NCI-H446 (cell line): ENCODE results near the gene DDX59.
A peak's percentile ranks its signal among the peaks of the same experiment; 100 is the strongest.
"Not testable (repeated sequence)": the region's sequence is repeated elsewhere in the genome, so short reads cannot be mapped to it uniquely, and the experiment has no call there.

Experiments used
- DNase-seq, 2 experiments: peaks; one replicate each; lab custom pipeline; 2025; lab: John Stamatoyannopoulos, UW

Gene DDX59

DNA sequence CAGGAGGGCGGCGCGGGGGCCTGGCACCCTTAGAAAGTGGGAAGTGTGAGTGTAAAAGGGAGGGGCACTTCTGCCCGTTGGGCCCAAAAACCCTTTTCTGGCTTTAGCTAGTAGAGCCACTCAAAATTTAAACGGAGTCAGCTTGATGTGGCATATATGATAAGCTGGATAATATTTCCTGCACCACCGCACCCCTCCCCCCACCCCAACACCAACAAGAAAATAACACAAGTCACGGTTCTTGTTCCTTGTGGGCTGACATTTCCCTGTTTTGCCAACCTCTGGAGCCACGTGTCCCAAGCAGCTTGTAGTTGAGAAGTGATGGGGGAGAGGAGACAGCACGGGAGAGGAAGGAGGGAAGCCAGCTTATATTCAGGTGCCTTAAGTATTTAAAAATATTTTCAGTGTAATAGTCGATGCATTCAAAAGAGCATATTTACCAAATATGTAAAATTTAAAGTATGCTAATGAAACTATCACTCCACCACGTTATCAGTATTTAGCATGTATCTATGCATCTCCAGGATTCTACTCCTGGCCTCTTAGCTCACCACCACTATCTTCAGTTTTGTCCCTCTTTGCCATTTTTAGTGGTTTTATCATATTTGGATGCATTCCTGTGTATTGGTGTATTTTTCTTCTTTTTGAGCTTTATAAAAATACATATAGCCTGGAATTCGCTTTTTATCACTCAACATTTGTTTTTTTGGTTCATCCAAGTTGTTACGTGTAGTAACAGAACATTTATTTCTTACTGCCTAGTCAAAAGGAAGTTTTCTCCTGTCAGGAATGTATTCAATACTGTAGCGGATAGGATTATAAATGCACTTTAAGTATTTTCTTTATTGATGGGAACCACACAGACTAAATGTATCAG lies 773 bp upstream of the DDX59 start:
- peak; percentile 89 to 92 for DNase-seq

DNA sequence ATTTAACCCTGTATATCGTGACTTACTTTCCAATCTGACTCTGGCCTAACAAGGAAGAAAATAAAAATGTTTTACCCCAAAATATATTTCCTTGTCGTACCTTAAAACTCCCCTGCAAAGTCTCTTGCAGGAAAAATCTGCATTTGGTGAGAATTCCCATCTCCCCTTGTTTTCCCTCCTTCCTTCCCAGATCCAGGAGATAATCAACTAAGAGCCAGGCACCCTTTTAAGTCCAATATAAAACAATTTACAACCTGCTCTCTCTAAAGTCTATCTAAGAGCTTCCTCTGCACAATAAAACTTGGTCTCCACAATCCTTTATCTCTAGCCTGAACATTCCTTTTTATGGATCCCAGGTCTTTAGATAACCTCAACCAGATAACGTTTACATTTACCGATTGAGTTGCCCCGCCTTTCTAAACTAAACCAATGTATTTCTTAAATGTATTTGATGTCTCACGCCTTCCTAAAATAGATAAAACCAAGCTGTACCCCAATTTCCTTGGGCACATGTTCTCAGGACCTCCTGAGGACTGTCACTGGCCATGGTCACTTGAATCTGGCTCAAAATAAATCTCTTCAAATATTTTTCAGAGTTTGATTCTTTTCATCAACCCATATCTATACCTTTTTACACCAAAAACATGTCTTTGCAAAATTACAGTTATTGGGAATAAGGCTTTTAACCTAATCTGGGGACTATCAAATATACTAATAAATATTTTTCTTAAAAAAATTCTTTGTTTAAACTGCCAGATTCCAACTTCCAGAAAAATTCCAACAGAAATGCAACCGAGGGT lies 993 bp downstream of the DDX59 start:
- peak in 1 of 2 experiments; percentile 34 for DNase-seq

DNA sequence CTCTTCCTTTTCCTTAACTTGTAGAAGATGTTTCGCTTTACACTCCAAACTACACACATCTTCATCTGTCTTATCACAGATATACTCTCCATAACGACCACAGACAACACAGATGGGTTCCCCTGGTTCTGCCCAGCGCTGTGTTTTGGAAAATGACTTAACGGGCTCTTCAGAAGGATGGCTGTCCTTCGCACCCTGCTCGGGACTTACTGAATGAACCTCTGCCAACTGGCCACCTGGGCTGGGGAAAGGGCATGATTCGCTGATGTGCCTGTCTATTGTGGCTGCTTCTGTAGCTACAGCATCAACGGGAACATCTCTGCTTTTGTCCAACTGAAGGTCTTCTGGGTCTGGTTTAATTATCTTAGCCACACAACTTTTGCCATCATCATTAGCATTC lies 3.4 kb downstream of the DDX59 start:
- peak in 1 of 2 experiments; percentile 17 for DNase-seq

DNA sequence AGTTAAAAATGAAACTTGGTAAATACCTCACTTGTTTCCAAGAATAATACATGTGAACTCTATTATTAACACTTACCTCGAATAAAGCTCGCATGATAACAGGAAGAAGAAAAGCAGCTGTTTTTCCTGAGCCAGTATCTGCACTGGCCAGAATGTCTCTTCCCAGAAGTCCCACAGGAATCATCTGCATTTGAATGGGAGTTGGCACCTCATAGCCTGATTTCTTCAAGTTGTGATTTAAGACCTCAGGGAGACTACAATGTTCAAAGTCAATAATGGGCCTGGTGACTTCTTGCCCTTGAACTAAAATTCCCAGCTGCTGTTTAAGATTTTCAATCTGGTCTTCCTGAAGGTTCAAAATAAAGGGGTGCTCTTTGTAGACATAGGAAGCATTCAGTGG lies 3.8 kb downstream of the DDX59 start:
- no peak for DNase-seq

DNA sequence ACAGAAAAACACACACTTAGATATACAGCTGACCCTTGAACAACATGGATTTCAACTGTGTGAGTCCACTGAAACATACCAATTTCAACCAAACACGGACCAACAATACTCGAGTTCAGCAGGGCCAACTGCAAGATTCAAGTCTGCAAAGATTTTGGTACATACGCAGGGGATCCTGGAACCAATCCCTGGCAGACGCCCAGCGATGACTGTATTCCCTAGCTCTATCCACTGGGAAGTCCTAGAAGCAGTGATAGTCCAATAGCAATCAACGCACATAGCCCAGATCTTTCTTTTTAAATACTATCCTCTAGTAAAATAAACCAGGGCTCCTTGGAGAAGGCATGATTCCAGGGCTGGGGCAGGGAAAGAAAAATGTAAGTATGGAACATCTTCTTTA lies 9.0 kb downstream of the DDX59 start:
- DNase-seq: peak in 1 of 2 experiments; percentile 31

DNA sequence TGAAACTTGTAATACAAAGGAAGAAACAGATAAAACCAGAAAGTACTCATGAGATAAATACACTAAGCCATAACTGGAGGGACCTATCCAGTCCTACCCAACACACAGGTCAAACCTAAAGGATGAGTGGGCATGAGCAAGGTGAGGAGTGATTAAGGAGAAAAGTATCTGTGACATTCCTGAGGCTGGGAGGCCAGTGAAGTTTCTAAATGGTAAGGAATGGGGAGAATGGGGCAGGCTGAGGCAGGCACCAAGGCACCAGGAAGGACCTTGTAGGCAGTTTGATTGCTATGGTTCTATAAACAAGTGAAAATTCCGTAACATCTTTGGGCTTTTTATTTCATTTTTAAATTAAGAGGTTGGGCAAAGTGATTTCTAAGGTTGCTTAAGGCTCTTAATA lies 10.4 kb downstream of the DDX59 start:
- no peak for DNase-seq

DNA sequence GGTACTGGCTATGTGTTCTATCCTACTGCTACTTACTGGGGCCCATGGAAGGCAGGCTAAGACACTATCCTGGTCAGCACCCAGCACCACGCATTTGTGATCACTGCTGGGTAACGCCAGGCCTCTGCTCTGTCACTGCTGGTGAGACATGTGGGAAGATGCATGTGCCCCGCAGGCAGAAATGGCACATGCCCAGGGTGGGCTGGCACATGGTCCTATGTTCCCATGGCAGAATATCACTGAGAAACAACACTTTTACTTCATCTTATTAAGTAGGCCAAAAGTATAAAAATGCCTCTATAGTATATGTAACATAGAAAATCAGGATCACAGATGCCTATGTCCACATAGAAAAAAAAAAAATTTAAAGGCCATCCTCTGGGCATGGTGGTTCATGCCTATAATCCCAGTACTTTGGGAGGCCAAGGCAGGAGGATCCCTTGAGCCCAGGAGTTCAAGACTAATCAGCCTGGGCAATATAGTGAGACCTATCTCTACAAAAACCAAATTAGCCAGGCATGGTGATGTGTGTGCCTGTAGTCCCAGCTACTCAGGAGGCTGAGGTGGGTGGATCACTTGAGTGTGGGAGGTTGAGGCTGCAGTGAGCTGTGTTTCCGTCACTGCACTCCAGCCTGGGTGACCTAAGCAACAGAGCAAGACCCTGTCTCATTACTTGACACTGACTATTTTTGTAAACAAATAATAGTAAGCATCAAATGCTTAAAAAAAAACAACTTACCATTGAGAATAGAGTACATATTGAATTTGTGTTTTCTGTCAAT lies 11.5 kb downstream of the DDX59 start:
- no peak for DNase-seq

DNA sequence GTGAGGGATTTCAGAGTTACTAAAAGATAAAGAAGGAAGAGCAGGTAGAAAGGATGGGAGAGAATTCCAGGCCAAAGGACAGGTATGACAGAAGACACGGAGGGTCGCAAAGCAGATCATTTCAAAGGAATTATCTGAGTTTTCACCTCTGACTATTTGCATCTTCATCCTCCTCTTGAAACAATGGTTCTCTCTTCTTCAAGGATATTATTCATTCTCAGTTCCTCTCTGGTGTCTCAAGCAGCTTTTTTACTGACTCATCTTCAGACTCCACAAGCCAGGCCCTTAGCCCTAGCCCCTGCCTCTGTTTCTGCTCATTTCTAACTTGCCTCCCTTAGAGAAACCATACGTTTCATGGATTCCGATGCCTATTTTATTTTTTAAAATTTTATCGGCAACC lies 15.0 kb downstream of the DDX59 start:
- no peak for DNase-seq

DNA sequence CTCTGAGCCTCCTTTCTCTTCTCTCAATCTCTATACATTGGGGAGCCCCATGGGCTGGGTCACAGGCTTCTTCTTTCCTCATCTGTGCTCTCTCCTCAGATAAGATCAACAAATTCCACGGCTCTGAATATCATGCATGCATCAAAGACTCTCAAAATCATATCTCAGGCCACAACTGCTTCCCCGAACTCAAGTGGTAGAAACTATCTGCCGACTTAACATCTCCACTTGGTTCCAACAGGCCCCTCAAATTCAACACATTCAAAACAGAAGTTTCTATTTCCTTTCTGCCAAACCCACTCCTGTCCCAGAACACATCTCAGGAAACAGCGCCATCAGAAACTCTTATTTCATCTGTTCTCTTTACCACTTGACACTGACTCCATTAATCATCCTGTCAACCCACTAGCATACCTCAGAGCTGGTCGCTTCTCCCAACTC lies 16.7 kb downstream of the DDX59 start:
- DNase-seq: no peak

DNA sequence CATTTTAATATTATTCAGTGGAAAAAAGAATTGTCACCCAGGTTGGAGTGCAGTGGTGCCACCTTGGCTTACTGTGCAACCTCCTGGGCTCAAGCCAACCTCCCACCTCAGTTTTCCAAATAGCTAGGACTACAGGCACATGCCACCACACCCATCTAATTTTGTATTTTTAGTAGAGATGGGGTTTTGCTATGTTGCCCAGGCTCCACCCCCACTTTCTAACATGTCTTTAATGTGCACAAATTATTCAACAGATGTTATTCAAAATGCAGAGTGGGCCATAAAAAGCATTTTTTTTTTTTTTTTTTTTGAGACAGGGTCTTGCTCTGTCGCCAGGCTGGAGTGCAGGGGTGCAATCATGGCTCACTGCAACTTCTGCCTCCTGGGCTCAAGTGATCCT lies 17.3 kb downstream of the DDX59 start:
- DNase-seq: no peak

DNA sequence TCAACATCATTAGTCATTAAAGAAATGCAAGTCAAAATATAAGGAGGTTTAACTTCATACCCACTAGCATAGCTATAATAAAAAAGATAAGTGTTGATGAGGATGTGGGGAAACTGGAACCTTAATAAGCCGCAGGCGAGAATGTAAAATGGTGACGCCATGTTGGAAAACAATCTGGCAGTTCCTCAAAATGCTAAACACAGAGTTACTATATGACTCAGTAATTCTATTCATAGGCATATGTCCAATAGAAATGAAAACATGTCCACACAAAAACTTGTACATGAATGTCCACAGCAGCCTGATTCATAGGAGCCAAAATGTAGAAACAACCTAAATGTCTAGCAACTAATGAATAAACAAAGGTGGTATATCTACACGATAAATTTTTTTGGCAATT lies 23.2 kb downstream of the DDX59 start:
- DNase-seq: no peak

DNA sequence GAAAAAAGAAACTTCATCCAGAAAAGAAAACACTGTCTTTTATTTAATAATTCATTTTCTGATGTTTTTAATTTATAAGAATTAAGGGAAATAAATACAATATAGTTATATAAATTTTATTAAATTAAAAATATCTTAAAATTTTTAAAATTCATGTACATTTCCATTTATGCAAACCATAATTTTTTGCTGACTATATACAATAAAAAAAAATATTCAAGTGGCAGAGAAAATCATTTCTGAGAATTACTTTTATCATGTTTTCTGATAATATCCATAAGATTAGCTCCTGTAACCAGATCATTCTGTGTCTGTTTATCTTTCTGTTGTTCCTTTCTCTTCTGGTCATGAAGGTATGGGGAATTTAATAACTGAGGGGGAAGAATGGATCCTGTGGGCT lies 25.7 kb downstream of the DDX59 start:
- DNase-seq: no peak

DNA sequence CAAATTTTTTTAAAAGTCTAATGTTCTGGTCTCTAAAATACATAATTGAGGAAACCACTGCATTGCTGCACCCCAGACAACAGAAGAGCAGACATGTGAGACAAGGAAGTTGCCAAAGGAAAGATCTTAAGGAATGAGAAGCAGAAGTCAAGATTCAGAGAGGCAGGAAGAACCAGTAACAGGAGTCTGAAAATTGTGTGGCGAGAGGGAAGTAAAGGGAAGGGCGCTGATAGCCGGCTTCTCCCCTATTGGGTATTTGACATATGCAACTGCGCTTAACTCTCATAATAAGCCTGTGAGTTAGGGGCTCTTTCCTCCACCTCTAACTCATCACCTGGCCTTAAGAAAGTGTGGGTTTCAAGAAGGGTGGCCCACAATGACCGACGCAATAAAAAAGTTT lies 27.2 kb downstream of the DDX59 start:
- DNase-seq: no peak

DNA sequence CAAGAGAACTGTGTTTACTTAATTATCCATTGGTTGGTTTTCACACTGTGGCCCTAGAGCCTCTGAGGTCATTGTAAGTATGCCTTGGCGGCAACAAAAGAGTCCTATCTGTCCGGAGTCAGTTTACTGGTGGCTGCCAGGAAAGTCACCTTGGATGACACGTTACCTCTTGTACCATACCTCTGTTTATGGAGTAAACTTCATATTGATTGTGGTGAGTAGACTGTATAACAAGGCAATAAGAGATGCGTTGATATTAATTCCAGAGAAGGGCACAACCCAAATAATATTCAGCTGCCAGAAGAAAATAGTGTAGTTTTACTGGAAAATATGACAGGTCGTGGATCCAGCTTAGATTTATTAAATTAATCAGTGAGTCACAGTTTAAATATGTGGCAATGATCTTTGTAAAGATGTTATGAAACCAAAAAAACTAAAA lies 28.7 kb downstream of the DDX59 start:
- DNase-seq: no peak

DNA sequence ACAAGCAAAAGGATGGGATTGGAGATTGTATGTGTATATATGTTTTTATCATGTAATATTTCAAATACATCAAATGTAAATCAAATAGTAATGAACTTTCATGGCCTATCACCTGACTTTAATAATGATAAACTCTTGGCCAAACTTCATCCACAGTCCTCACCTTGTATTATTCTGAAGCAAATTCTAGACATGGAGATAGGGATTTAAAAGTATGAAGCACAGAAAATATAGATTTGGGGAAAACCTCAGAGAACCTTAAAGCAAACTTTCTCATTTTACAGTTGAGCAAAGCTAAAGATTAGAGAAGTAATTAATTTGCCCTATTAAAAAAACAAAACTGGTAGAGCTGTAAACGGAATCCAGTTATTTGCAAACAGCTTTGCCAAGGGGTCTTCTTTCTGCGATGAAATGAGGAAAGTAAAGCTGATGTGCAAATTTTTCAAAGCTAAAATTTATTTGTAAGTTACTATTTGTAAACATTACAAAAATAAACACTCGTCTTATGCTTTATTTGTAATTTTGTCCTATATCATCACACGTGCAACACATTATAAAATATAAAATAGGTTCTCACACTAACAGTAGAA lies 29.2 kb downstream of the DDX59 start:
- no peak for DNase-seq

DNA sequence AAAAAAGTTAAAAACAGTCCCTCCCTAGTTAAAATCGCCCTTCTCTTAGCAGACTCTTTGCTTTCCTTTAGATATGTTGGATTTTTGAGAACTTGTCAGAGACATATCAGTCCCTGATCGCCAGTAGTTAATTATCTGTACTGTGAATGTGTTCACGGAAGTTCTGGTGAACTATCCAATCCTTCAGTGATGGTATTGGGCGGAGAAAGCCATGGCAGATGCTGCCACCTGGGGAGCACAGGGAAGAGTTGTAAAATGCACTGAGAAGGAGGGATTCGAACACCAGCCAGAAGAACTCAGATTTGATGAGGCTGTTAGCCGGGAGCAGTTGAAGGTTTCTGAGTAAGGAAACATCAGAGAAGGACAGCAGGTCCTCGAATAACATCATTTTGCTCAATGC lies 31.6 kb downstream of the DDX59 start:
- DNase-seq: no peak

DNA sequence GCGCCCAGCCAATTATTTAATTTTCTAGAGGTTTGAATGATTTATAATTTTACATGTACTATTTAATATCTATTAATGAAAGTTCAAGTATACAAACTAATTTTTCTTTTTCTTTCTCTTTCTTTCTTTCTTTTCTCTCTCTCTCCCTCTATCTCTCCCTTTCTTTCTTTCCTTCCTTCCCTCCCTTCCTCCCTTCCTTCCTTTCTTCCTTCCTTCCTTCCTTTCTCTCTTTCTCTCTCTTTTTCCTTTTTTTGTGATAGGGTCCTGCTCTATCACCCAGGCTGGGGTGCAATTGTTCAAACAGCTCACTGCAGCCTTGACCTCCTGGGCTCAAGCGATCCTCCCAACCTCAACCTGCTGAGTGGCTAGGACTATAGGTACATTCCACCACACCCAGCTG lies 33.0 kb downstream of the DDX59 start:
- DNase-seq: no peak

DNA sequence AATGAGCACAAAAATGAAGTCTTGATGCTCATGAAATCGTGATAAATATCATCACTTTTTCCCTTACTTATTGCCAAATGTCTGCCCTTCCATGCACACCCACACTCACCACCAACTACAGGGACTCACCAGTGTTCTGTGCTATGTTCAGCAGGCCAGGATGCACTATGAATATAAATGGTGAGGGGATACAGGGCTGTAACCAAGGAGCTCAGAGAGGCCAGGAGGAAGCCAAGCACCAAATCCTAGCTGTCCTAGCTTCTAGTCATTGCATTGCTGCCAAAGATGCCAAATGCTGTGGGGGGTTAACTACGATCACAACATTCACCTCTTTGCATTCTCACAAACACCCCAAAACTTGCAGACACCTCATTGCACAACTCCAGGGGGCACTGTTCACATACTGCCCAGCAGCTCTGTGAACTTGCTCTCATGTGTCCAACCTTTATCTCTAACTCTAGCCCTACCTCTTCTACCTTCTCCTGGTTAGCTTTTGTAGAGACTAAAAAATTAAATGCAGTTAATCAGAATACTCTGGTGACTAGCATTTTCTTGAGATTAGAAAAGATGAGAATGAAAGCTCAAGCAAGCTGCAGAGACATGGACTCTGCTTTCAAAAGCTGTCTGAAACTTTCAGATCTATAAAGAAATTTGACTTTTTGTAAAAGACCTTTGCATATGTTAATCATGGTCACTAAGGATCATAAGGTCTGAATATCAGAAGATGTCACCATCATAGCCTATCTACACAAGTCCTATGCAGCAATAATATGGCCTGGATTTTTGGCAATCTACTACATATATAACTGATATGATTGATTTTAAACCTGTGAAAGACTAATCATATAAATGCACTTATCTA lies 35.2 kb downstream of the DDX59 start:
- DNase-seq: no peak

DNA sequence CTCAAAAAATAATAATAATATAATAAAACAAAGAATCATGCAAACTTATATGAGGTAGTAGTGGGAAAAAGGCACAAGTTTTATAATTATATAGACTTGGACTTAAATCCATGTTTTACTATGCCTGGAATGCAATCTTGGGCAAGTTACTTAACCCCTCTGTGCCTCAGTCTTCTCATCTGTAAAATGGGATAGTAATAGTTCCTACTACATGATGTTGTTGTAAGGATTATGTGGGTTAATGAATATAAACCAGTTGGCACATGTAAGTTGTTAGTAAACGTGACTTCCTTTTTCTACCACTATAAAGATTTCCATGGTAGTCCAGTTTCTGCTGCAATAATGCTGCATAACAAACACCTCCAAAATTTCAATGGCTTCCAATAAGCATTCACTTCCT lies 38.3 kb downstream of the DDX59 start:
- DNase-seq: no peak

DNA sequence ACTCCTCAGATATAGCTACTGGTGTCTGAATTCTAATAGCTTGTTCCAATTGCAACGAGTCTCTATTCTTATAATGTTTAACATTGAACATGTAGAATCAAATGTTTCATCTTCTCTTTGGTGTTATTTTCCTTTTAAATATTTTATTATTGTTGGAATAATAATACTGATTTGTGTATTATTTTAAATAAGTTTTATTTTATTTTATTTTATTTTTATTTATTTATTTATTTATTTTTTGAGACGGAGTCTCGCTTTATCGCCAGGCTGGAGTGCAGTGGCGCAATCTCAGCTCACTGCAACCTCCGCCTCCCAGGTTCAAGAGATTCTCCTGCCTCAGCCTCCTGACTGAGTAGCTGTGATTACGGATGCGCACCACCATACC lies 39.2 kb downstream of the DDX59 start:
- DNase-seq: not testable (repeated sequence)

DNA sequence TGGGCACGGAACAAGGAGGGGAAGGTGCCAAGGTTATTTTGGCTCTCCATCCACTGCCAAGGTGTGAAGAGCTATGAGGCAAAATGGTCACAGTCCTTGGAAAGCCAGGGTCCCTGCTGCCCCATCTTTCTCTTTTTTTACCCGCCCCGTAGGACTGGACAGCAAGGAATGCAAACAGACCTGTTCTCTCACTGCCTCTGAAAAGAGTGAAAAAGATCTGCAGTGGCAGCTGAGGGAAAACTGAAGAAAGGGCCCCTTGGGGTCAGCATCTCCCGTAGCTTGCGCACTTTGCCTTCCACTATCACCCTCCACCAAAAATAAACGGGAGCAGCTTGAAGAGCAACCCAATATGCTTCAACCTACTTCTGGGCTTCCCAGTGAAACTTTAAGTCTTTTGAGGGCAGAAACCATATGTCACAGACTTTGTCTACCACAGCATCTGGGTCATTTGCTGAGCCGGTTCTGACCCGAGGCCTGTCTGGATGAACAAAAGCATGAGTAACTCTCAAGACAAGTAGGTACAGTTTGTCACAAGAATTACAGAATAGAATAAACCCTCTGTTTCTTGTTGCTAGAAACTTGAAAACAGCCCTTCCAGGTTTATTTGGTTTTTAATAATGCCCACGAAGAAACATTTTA lies 39.7 kb downstream of the DDX59 start:
- DNase-seq: no peak
